ENCODE measurements around the gene SLC16A4. TPM values are rescaled to one million over a fixed set of nuclear protein-coding genes. Genes with fewer than 3 reads are reported as not detected.

SLC16A4 gene
- total RNA-seq, 5 donors from 2014 or later (not counting 1 experiment from before 2014, with no cell fraction given) = 0.23 to 0.70 (median 0.35) TPM

- no peak for DNase-seq
- Histone ChIP-seq H3K4me1 (ENCODE audit: control insufficient read depth in 1 of 2, extremely low read depth in 1 of 2, insufficient read depth in 2 of 2, low read length in 2 of 2) (no peaks in the 10 kb centered on the region), H3K27me3 (replicated peaks in 1 of 2; ENCODE audit: control insufficient read depth in 2 of 2, extremely low read depth in 1 of 2, insufficient read depth in 2 of 2, low read length in 1 of 2) (no peaks in the 10 kb centered on the region), H3K9me3 (no peaks in the 10 kb centered on the region), H3K27ac (ENCODE audit: low read length) (no peak overlapping the region), H3K36me3 (ENCODE audit: control insufficient read depth in 2 of 2, extremely low read depth in 1 of 2, insufficient read depth in 1 of 2, low read length in 1 of 2) (no peaks in the 10 kb centered on the region), H3K4me3 (ENCODE audit: control insufficient read depth in 1 of 2, extremely low read depth in 1 of 2, low read length in 1 of 2) (no peak overlapping the region)
- peaks cover 4% of the 10 kb centered on the region for H3K36me3 Mint-ChIP-seq
- ChIA-PET POLR2A (no interaction called here), CTCF (no interaction called here)
- peaks cover 0 to under 1% of the 10 kb centered on the region in 2 donors for H3K27me3 Mint-ChIP-seq
- no CpG with 5 or more reads among the region's 1 CpG for WGBS (ENCODE audit: insufficient coverage)
- ATAC-seq (replicated peaks in 1 of 4) = no peak
- H3K4me1 Mint-ChIP-seq = no peaks in the 10 kb centered on the region
- no peak overlapping the region for H3K27ac Mint-ChIP-seq
- no peaks in the 10 kb centered on the region for H3K9me3 Mint-ChIP-seq
- no peak overlapping the region for H3K4me3 Mint-ChIP-seq
These were observed 66.2 kb downstream of the SLC16A4 start for GRCh38 chr1:110324667-110325066.

GRCh38 chr1:110321846-110322245, 69.0 kb downstream of the SLC16A4 start:
- no peaks in the 10 kb centered on the region for H3K36me3 ChIP-seq (ENCODE audit: control insufficient read depth in 2 of 2, extremely low read depth in 1 of 2, insufficient read depth in 1 of 2, low read length in 1 of 2)
- no peaks in the 10 kb centered on the region for H3K9me3 ChIP-seq
- no peaks in the 10 kb centered on the region for H3K4me1 ChIP-seq (ENCODE audit: control insufficient read depth in 1 of 2, extremely low read depth in 1 of 2, insufficient read depth in 2 of 2, low read length in 2 of 2)
- Mint-ChIP-seq H3K9me3 (no peaks in the 10 kb centered on the region), H3K27ac (no peak overlapping the region), H3K36me3 (no peaks in the 10 kb centered on the region), H3K4me3 (no peak overlapping the region), H3K27me3 (peaks cover 0 to 3% of the 10 kb centered on the region in 2 donors), H3K4me1 (no peaks in the 10 kb centered on the region)
- ATAC-seq (replicated peaks in 1 of 4) (no peak), DNase-seq (no peak)
- ChIA-PET CTCF (no interaction called here), POLR2A (no interaction called here)
- no peaks in the 10 kb centered on the region for H3K27me3 ChIP-seq (replicated peaks in 1 of 2; ENCODE audit: control insufficient read depth in 2 of 2, extremely low read depth in 1 of 2, insufficient read depth in 2 of 2, low read length in 1 of 2)
- no peak overlapping the region for H3K27ac ChIP-seq (ENCODE audit: low read length)
- WGBS (ENCODE audit: insufficient coverage) = 100% methylated on average over 1 of the region's 4 CpGs
- no peak overlapping the region for H3K4me3 ChIP-seq (ENCODE audit: control insufficient read depth in 1 of 2, extremely low read depth in 1 of 2, low read length in 1 of 2)

- no peak overlapping the region for H3K27ac Mint-ChIP-seq
- no peaks in the 10 kb centered on the region for H3K4me1 ChIP-seq (ENCODE audit: control insufficient read depth in 1 of 2, extremely low read depth in 1 of 2, insufficient read depth in 2 of 2, low read length in 2 of 2)
- no peaks in the 10 kb centered on the region for H3K36me3 Mint-ChIP-seq
- CTCF ChIA-PET = interaction anchor here in 1 of 2 donors (0.6 kb wide), 1 partner anchor 138 kb away, joined by 6 read pairs; no protein-coding TSS in a partner anchor
- H3K4me1 Mint-ChIP-seq = no peaks in the 10 kb centered on the region
- no peaks in the 10 kb centered on the region for H3K9me3 ChIP-seq
- DNase-seq (no peak), ATAC-seq (replicated peaks in 1 of 4) (no peak)
- H3K9me3 Mint-ChIP-seq = no peaks in the 10 kb centered on the region
- H3K27me3 Mint-ChIP-seq = peaks cover 0 to 3% of the 10 kb centered on the region in 2 donors
- no CpG with 5 or more reads among the region's 2 CpGs for whole genome bisulfite sequencing (ENCODE audit: insufficient coverage)
- no peaks in the 10 kb centered on the region for H3K36me3 ChIP-seq (ENCODE audit: control insufficient read depth in 2 of 2, extremely low read depth in 1 of 2, insufficient read depth in 1 of 2, low read length in 1 of 2)
- no peak overlapping the region for H3K4me3 ChIP-seq (ENCODE audit: control insufficient read depth in 1 of 2, extremely low read depth in 1 of 2, low read length in 1 of 2)
- H3K4me3 Mint-ChIP-seq = no peak overlapping the region
- H3K27me3 ChIP-seq (replicated peaks in 1 of 2; ENCODE audit: control insufficient read depth in 2 of 2, extremely low read depth in 1 of 2, insufficient read depth in 2 of 2, low read length in 1 of 2) = no peaks in the 10 kb centered on the region
- POLR2A ChIA-PET = no interaction called here
- H3K27ac ChIP-seq (ENCODE audit: low read length) = no peak overlapping the region
These were observed 69.8 kb downstream of the SLC16A4 start for GRCh38 chr1:110321045-110321444.

GRCh38 chr1:110320168-110320518, 70.7 kb downstream of the SLC16A4 start:
- H3K36me3 ChIP-seq (ENCODE audit: control insufficient read depth in 2 of 2, extremely low read depth in 1 of 2, insufficient read depth in 1 of 2, low read length in 1 of 2) = no peaks in the 10 kb centered on the region
- no peak overlapping the region for H3K4me3 ChIP-seq (ENCODE audit: control insufficient read depth in 1 of 2, extremely low read depth in 1 of 2, low read length in 1 of 2)
- no CpG with 5 or more reads among the region's 1 CpG for WGBS (ENCODE audit: insufficient coverage)
- no peaks in the 10 kb centered on the region for H3K36me3 Mint-ChIP-seq
- no peaks in the 10 kb centered on the region for H3K4me1 Mint-ChIP-seq
- no peak overlapping the region for H3K4me3 Mint-ChIP-seq
- H3K27ac ChIP-seq (ENCODE audit: low read length) = no peak overlapping the region
- DNase-seq = no peak
- H3K27me3 ChIP-seq (replicated peaks in 1 of 2; ENCODE audit: control insufficient read depth in 2 of 2, extremely low read depth in 1 of 2, insufficient read depth in 2 of 2, low read length in 1 of 2) = no peaks in the 10 kb centered on the region
- ATAC-seq (replicated peaks in 1 of 4) = no peak
- ChIA-PET CTCF (no interaction called here), POLR2A (no interaction called here)
- no peaks in the 10 kb centered on the region for H3K4me1 ChIP-seq (ENCODE audit: control insufficient read depth in 1 of 2, extremely low read depth in 1 of 2, insufficient read depth in 2 of 2, low read length in 2 of 2)
- peaks cover 0 to 3% of the 10 kb centered on the region in 2 donors for H3K27me3 Mint-ChIP-seq
- no peak overlapping the region for H3K27ac Mint-ChIP-seq
- no peaks in the 10 kb centered on the region for H3K9me3 ChIP-seq
- no peaks in the 10 kb centered on the region for H3K9me3 Mint-ChIP-seq

- Mint-ChIP-seq H3K27me3 (peaks cover 0 to 3% of the 10 kb centered on the region in 2 donors), H3K27ac (no peak overlapping the region), H3K4me3 (no peak overlapping the region), H3K9me3 (no peaks in the 10 kb centered on the region), H3K36me3 (peaks cover 4% of the 10 kb centered on the region), H3K4me1 (no peaks in the 10 kb centered on the region)
- Histone ChIP-seq H3K36me3 (ENCODE audit: control insufficient read depth in 2 of 2, extremely low read depth in 1 of 2, insufficient read depth in 1 of 2, low read length in 1 of 2) (no peaks in the 10 kb centered on the region), H3K4me1 (ENCODE audit: control insufficient read depth in 1 of 2, extremely low read depth in 1 of 2, insufficient read depth in 2 of 2, low read length in 2 of 2) (no peaks in the 10 kb centered on the region), H3K4me3 (ENCODE audit: control insufficient read depth in 1 of 2, extremely low read depth in 1 of 2, low read length in 1 of 2) (no peak overlapping the region), H3K9me3 (no peaks in the 10 kb centered on the region), H3K27ac (ENCODE audit: low read length) (no peak overlapping the region), H3K27me3 (replicated peaks in 1 of 2; ENCODE audit: control insufficient read depth in 2 of 2, extremely low read depth in 1 of 2, insufficient read depth in 2 of 2, low read length in 1 of 2) (no peaks in the 10 kb centered on the region)
- no peak for ATAC-seq (replicated peaks in 1 of 4)
- no peak for DNase-seq
- ChIA-PET CTCF (interaction anchor here in 1 of 2 donors (8.1 kb wide), 1 partner anchor 114 kb away, joined by 181 read pairs; the partner anchor contains the start of gene KCNC4), POLR2A (no interaction called here)
- WGBS (ENCODE audit: insufficient coverage) = 63% methylated on average over 3 of the region's 4 CpGs
These were observed 71.3 kb downstream of the SLC16A4 start for GRCh38 chr1:110319332-110320167.

- no peaks in the 10 kb centered on the region for H3K9me3 Mint-ChIP-seq
- DNase-seq (no peak), ATAC-seq (replicated peaks in 1 of 4) (no peak)
- Histone ChIP-seq H3K9me3 (no peaks in the 10 kb centered on the region), H3K27ac (ENCODE audit: low read length) (no peak overlapping the region), H3K27me3 (replicated peaks in 1 of 2; ENCODE audit: control insufficient read depth in 2 of 2, extremely low read depth in 1 of 2, insufficient read depth in 2 of 2, low read length in 1 of 2) (no peaks in the 10 kb centered on the region), H3K4me1 (ENCODE audit: control insufficient read depth in 1 of 2, extremely low read depth in 1 of 2, insufficient read depth in 2 of 2, low read length in 2 of 2) (no peaks in the 10 kb centered on the region), H3K4me3 (ENCODE audit: control insufficient read depth in 1 of 2, extremely low read depth in 1 of 2, low read length in 1 of 2) (no peak overlapping the region), H3K36me3 (ENCODE audit: control insufficient read depth in 2 of 2, extremely low read depth in 1 of 2, insufficient read depth in 1 of 2, low read length in 1 of 2) (no peaks in the 10 kb centered on the region)
- H3K4me3 Mint-ChIP-seq = no peak overlapping the region
- peaks cover 4% of the 10 kb centered on the region for H3K36me3 Mint-ChIP-seq
- no peak overlapping the region for H3K27ac Mint-ChIP-seq
- CTCF ChIA-PET = interaction anchor here (0.5 to 8.1 kb wide), 6 partner anchors 105 to 142 kb away, joined by 3 to 181 read pairs (median 4); partner anchors contain the start of gene KCNC4 (in 1 of the 2)
- H3K4me1 Mint-ChIP-seq = peaks cover 0 to 1% (median 0%) of the 10 kb centered on the region in 3 donors
- POLR2A ChIA-PET = no interaction called here
- WGBS (ENCODE audit: insufficient coverage) = 85% methylated on average over 4 of the region's 4 CpGs
- H3K27me3 Mint-ChIP-seq = peaks cover 0 to 3% of the 10 kb centered on the region in 2 donors
These were observed 72.8 kb downstream of the SLC16A4 start for GRCh38 chr1:110318046-110318445.
